Activated naive CD4-positive, alpha-beta T cell (primary cell): ENCODE measurements around the gene CELF5.
A peak's percentile ranks its signal among the peaks of the same experiment; 100 is the strongest.
"Not testable (repeated sequence)": the region's sequence is repeated elsewhere in the genome, so short reads cannot be mapped to it uniquely, and the experiment has no call there.

Experiments used
- DNase-seq, 4 experiments: peaks; one replicate each; lab custom pipeline; 2025; lab: John Stamatoyannopoulos, UW

Gene CELF5

GRCh38 chr19:3207461-3208242 lies 16.8 kb upstream of the CELF5 start:
- DNase-seq, result no peak

DNA sequence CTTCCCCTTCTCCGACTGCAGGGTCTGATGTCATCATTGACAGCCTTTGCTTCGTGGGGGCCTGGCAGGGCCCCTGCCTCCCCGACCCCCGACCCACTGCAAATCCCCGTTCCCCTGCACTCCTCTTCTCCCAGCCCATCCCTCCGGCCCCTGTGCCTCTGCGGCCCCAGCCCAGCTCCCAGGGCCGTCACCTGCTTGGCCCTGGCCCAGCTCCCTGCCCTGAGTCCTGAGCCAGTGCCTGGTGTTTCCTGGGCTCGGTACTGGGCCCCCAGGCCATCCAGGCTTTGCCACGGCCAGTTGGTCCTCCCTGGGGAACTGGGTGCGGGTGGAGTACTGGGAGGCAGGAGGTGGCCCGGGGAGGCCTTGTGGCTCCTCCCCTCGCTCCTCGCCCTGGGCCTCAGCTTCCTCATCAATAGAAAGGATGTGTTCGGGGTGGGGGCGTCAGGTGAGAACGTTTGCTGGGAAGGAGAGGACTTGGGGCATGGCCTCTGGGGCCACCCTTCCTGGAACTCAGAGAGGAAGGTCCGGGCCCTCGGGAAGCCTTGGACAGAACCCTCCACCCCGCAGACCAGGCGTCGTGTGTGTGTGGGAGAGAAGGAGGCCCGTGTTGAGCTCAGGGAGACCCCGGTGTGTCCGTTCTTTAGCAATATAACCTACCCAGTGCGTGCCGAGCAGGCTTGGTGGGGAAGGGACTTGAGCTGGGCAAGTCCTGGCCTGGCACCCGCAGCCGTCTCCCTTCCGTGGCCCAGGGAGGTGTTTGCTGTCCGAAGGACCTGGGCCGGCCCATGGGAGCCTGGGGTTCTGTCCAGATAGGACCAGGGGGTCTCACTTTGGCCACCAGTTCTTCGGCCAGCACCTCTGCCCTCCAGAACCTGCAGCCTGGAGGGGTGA lies 15.9 kb upstream of the CELF5 start:
- no peak for DNase-seq

- DNase-seq, result peak; percentile 24 to 69 (median 54)
Observed at GRCh38 chr19:3210347-3211017, 14.0 kb upstream of the CELF5 start.

- no peak for DNase-seq
Observed at GRCh38 chr19:3211191-3211590, 13.3 kb upstream of the CELF5 start.

- no peak for DNase-seq
Observed at GRCh38 chr19:3213159-3213558, 11.3 kb upstream of the CELF5 start.

DNA sequence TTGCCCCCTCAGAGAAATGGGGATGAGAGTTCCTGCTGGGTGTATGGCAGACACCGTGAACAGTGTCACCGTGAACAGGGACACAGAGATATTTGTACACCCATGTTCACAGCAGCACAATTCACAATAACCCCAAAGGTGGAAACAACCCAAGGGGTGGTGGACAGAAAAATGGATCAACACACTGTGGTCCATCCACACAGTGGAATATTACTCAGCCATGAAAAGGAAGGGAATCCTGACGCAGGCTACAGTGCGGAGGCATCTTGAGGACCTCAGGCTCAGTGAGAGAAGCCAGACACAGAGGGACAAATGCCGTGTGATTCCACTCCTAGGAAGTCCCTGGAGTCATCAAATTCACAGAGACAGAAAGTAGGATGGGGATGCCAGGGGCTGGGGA lies 7.6 kb upstream of the CELF5 start:
- no peak for DNase-seq

DNA sequence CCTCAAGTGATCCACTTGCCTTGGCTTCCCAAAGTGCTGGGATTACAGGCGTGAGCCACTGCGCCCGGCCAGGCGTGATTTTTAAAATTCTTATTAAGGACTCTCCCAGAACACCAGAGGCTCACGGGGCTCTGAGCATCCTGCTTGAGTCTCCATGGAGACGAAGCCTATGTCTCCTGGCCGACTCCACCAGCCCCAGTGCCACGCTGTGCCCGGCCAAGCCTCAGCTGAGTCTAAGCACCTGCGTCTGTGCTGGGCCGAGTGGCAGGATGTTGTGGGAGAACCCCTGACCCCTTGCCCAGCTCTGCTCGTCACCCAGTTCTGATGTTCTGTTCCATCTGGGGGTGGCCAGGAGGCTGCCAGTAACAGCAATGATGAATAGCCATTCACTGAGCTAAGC lies 3.9 kb upstream of the CELF5 start:
- DNase-seq, result no peak

- DNase-seq, result not testable (repeated sequence)
Observed at GRCh38 chr19:3221576-3221975, 2.9 kb upstream of the CELF5 start.

DNA sequence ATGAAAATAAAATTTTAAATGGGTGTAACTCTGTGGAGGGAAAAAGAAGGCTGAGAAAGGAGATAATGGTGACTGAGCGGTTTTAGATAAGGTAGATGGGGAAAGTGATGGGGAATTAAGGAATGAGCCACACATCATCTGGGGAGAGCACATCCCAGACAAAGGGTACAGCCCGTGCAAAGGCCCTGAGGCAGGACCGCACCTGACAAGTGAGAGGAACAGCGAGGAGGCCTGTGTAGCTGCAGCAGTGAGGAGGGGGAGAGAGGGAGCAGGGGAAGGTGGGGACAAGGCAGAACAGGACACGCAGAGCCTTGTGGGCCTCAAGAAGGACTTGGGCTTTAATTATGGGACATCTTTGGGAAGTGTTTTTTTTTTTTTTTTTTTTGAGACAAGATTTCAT lies 1.8 kb upstream of the CELF5 start:
- no peak for DNase-seq

- DNase-seq, result no peak
Observed at GRCh38 chr19:3225169-3225485, 666 bp downstream of the CELF5 start.

DNA sequence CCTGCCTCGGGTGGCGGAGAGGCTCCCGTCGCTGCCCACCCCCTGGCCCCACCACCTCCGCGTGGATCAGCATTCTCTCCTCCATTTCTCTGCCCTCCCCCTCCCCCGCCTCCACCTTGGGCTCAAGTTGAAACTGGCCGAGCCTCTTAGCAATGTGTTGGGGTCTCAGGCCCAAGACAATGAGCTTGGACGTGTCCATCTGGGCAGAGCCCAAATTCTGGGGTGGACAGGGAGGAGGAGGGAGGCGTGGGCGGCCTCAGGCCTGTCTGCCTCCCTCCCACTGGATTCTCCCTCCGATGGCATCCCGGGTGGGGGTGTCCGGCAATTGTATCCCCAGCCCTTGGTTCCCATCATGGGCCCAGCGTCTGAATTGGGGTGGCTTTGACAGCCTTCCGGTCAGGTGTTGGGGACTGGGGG lies 1.2 kb downstream of the CELF5 start:
- no peak for DNase-seq

DNA sequence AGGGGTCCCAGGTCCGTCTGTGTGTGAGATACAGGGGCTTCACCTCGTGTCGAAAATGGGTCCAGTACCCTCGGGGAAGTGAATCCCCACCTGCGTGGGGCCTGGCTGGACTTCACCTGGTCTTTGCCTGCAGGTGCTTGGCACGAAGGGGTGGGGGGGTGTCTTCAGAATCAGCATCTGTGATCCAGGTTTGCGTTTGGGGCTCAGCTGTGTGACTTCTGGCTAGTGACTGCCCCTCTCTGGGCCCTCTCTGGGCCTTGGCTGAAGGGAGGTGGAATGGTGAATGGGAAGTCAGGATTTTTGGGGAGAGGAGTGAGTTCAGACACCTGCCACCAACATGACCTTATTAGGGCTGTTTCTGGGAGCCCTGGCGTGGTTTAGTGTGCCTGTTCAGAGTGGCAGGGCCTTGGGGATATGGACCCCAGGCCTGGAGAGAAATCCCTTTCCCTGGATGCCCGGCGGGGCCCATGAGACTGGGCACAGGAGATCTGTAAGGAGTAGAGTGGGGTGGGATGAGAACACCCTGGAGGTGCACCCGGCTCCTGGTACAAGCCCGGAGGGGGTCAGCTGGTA lies 2.7 kb downstream of the CELF5 start:
- DNase-seq, result no peak

DNA sequence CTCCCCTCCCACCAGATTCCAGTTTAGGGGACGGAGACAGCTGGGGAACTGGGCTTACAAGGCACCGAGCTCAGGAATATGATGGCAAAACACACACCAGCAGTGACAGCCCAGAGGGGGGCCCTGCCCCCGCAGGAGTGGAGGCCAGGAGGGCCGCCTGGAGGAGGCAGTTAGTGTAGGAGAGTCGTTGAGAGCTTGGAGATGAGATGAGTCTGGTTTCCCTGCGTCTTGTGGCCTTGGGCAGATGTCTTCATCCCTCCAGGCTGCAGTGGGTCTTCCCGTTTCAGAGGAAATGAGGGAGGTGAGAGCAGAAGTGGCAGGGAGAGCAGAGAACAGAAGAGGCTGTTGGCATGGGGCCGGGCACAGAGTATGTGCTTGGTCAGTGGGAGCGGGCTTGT lies 4.9 kb downstream of the CELF5 start:
- DNase-seq, result no peak

GRCh38 chr19:3229888-3230496 lies 5.5 kb downstream of the CELF5 start:
- no peak for DNase-seq

- DNase-seq, result no peak
Observed at GRCh38 chr19:3231288-3231687, 6.8 kb downstream of the CELF5 start.

DNA sequence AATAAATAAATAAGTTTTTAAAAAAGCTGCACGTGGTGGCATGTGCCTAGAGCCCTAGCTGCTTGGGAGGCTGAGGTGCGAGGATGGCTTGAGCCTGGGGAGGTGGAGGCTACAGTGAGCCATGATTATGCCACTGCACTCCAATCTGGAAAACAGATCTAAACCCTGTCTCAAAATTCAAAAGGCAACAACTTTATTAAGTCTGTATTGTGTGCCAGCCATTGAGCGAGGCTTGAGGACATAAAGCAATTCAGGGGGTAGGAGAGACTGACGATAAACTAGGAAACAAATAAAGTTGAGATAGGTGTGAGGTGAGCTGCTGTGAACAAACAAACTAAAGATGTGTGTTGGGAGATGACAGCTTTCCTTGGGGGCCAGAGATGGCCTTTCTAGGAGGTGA lies 8.7 kb downstream of the CELF5 start:
- no peak for DNase-seq

- DNase-seq, result no peak
Observed at GRCh38 chr19:3233831-3234230, 9.4 kb downstream of the CELF5 start.

DNA sequence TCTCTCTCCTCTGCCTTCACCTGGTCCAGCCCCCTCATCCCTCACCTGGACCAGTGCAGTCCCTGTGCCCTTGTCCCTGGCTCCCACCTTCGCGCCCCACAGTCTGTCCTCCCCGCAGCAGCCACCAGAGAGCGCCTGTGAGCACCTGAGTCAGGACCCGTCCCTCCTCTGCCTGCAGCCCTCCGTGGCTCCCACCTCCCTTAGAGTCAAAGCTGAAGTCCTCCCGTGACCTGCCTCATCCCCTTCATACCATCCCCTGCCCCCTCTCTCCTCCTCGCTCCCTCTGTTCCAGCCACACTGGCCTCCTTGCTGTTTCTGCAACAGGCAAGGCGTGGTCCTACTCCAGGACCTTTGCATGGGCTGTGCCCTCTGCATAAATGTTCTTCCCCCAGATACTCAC lies 10.3 kb downstream of the CELF5 start:
- DNase-seq, result no peak

GRCh38 chr19:3235604-3236003 lies 11.1 kb downstream of the CELF5 start:
- not testable (repeated sequence) for DNase-seq

GRCh38 chr19:3236272-3236671 lies 11.8 kb downstream of the CELF5 start:
- no peak for DNase-seq

- no peak for DNase-seq
Observed at GRCh38 chr19:3238066-3238561, 13.7 kb downstream of the CELF5 start.

DNA sequence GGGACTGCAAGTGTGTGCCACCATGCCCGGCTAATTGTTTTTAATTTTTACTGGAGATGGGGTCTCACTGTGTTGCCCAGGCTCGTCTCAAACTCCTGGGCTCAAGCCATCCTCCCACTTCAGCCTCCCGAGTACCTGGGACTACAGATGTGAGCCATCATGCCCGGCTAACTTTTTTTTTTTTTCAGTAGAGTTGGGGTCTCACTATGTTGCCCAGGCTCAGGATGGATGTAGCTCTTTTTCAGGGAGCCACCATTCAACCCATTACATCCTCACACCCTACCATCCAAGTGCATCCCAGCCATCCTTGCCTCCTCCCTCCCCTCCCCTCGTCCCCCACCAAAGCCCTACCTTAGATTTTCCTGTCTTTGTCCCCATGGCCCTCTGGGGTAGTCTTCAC lies 14.9 kb downstream of the CELF5 start:
- DNase-seq, result no peak
